Upper lobe of right lung (tissue), 1 donor: Measurements from ENCODE around the gene IGFBP7. TPM values are rescaled to one million over a fixed set of nuclear protein-coding genes. Genes with fewer than 3 reads are reported as not detected.

ENCODE experiments used
- ATAC-seq: fragments of 200-7000 bp; cut with Tn5 transposase; one replicate; pipeline ENCODE4 v1.9.1; 2020; ENCODE audit warnings: mild to moderate bottlenecking, moderate library complexity
- DNase-seq: peaks from one replicate; pipeline ENCODE4 v3.0.0-alpha.2; 2020
- H3K27ac ChIP-seq: fragments of 200-600 bp; one replicate; pipeline ENCODE4 v1.8.0; 2022
- H3K27me3 ChIP-seq: fragments of 200-600 bp; one replicate; pipeline ENCODE4 v1.8.0; 2022; ENCODE audit warnings: mild to moderate bottlenecking
- H3K36me3 ChIP-seq: fragments of 200-600 bp; one replicate; pipeline ENCODE4 v1.8.0; 2022
- H3K4me1 ChIP-seq: fragments of 200-600 bp; one replicate; pipeline ENCODE4 v1.8.0; 2022
- H3K4me3 ChIP-seq: fragments of 200-600 bp; one replicate; pipeline ENCODE4 v1.8.0; 2022; ENCODE audit warnings: mild to moderate bottlenecking
- H3K9me3 ChIP-seq: fragments of 200-600 bp; one replicate; pipeline ENCODE4 v1.8.0; 2022
- intact Hi-C: fragments of 100-400 bp; cut with DNase I; formaldehyde crosslinking; loops from one replicate; pipeline ENCODE4 v1.11.0; 2022
- total RNA-seq: library from RNA; stranded (reverse); fragmentation: NEBNext Ultra II Directional; extraction: Animal tissue kit (Norgen Biotek cat#: 25700); gene quantifications from one replicate; pipeline ENCODE4 v1.2.1, GENCODE V29; 2021
- TF ChIP-seq, protein P1 (sequence below): fragments of 200-600 bp; IDR thresholded peaks from one replicate; pipeline ENCODE4 v1.8.0; 2022; ENCODE audit warnings: antibody characterized with exemption
- donor health status: DM: no; HTN: yes; CAD: no; lungs with severe emphysema.

IGFBP7 gene
- total RNA-seq, 1 donor from 2014 or later = 661 TPM

GRCh38 chr4:57100979-57101651 is 9.1 kb downstream of the IGFBP7 start:
- H3K4me3 ChIP-seq = no peak overlapping the region
- DNase-seq (no peak), ATAC-seq (no peak)
- H3K27me3 ChIP-seq = no peaks in the 10 kb centered on the region
- no peaks in the 10 kb centered on the region for H3K9me3 ChIP-seq
- H3K36me3 ChIP-seq = no peaks in the 10 kb centered on the region
- intact Hi-C loops = no loop called here
- TF ChIP-seq, protein P1, sequence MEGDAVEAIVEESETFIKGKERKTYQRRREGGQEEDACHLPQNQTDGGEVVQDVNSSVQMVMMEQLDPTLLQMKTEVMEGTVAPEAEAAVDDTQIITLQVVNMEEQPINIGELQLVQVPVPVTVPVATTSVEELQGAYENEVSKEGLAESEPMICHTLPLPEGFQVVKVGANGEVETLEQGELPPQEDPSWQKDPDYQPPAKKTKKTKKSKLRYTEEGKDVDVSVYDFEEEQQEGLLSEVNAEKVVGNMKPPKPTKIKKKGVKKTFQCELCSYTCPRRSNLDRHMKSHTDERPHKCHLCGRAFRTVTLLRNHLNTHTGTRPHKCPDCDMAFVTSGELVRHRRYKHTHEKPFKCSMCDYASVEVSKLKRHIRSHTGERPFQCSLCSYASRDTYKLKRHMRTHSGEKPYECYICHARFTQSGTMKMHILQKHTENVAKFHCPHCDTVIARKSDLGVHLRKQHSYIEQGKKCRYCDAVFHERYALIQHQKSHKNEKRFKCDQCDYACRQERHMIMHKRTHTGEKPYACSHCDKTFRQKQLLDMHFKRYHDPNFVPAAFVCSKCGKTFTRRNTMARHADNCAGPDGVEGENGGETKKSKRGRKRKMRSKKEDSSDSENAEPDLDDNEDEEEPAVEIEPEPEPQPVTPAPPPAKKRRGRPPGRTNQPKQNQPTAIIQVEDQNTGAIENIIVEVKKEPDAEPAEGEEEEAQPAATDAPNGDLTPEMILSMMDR = no peak
- peaks cover 31% of the 10 kb centered on the region for H3K4me1 ChIP-seq
- peak overlapping the region; percentile 52 for H3K27ac ChIP-seq

DNA sequence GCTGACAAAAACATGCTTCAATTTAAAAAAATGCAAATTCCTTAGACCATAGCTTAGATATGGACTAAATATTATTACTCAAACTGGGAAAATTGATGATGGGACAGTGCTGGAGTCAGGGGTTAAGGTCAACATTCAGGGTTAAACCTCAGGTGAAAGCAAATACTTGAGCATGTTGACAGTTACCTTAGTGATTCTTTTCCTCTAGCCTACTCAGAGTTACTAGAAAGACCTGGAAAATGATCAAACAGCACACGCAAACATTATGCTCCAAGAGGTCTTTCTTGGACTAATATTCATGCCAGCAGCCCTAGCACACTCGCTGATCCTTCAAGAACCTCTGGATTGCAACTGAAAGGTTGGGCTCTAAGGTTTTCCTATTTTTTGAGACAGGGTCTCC is 10.8 kb downstream of the IGFBP7 start:
- Histone ChIP-seq H3K27me3 (no peaks in the 10 kb centered on the region), H3K4me1 (peaks cover 35% of the 10 kb centered on the region), H3K27ac (no peak overlapping the region), H3K9me3 (no peaks in the 10 kb centered on the region), H3K4me3 (no peak overlapping the region), H3K36me3 (no peaks in the 10 kb centered on the region)
- DNase-seq (no peak), ATAC-seq (no peak)
- TF ChIP-seq, protein P1 = no peak
- intact Hi-C loops = no loop called here

GRCh38 chr4:57098941-57099340 is 11.2 kb downstream of the IGFBP7 start:
- intact Hi-C loops = no loop called here
- peaks cover 39% of the 10 kb centered on the region for H3K4me1 ChIP-seq
- DNase-seq (no peak), ATAC-seq (no peak)
- H3K9me3 ChIP-seq = no peaks in the 10 kb centered on the region
- H3K4me3 ChIP-seq = no peak overlapping the region
- no peak overlapping the region for H3K27ac ChIP-seq
- H3K27me3 ChIP-seq = no peaks in the 10 kb centered on the region
- no peaks in the 10 kb centered on the region for H3K36me3 ChIP-seq
- TF ChIP-seq, protein P1 = no peak

DNA sequence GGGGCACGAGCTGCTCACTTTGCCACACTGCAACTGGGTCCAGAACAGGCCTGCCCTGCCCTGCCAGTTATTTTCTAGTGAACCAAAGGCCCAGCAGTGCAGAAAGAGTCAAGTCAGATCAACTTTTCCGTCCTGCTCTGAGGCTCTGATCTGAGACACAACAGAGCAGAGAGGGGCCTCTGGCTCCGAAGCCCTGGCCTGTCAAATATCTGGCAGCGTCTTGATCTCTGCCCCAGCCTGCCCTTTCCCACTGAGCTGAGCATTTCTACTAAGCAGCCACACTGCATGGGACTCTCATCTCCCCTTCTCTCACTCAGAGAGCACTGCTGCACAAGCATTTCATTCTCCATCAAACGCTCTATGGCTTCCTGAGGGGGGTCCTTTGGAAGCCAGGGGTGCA is 11.8 kb downstream of the IGFBP7 start:
- ATAC-seq = no peak
- DNase-seq = no peak
- TF ChIP-seq, protein P1 = no peak

GRCh38 chr4:57097711-57098110 is 12.5 kb downstream of the IGFBP7 start:
- TF ChIP-seq, protein P1 = no peak
- H3K36me3 ChIP-seq = no peaks in the 10 kb centered on the region

More for the DNA sequence above, 11.8 kb downstream of the IGFBP7 start:
- H3K27me3 ChIP-seq = no peaks in the 10 kb centered on the region
- no peak overlapping the region for H3K27ac ChIP-seq
- H3K4me3 ChIP-seq = no peak overlapping the region
- no peaks in the 10 kb centered on the region for H3K9me3 ChIP-seq
- H3K4me1 ChIP-seq = peaks cover 40% of the 10 kb centered on the region
- intact Hi-C loops = no loop called here
- H3K36me3 ChIP-seq = no peaks in the 10 kb centered on the region

More at GRCh38 chr4:57097711-57098110, 12.5 kb downstream of the IGFBP7 start:
- H3K27me3 ChIP-seq = no peaks in the 10 kb centered on the region
- H3K9me3 ChIP-seq = no peaks in the 10 kb centered on the region
- no peak for ATAC-seq
- peaks cover 34% of the 10 kb centered on the region for H3K4me1 ChIP-seq
- intact Hi-C loops = no loop called here
- no peak overlapping the region for H3K27ac ChIP-seq
- H3K4me3 ChIP-seq = no peak overlapping the region
- no peak for DNase-seq
